Measurements from ENCODE around the gene UQCRC2.

The UQCRC2 gene

DNA sequence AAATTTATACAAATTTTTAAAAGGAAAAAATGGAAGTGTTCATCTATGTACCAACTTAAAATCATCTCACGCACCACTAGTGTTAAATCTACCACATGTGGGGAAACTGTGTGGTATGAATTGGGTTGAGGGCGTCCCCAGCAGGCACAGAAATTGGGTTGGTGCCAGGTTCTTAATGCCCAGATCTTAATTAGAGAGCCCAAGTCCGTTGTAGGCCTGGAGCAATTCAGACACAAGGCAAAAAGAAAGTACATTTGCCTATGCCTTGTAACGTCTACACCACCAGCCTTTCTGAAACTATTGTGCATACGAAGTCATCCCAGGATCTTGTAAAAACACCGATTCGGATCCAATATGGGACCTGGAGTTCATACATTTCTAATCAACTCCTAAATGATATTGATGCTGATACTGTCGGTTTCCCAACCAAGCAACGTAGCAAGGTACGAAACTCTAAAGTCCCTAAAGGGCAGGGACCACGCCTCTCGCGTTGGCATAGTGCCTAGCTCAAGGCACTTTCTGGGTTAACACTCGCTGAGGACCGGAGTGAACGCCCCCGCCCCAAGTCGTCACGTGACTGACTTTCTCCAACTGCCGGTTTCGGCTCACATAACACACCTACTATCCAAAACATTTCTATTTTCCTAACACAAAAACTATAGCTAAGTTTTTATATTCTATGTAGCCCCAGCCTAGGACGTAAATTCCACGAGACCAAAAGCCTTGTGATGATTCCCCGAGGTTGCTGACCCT lies 945 bp upstream of the UQCRC2 start:
- TF ChIP-seq, protein P1, sequence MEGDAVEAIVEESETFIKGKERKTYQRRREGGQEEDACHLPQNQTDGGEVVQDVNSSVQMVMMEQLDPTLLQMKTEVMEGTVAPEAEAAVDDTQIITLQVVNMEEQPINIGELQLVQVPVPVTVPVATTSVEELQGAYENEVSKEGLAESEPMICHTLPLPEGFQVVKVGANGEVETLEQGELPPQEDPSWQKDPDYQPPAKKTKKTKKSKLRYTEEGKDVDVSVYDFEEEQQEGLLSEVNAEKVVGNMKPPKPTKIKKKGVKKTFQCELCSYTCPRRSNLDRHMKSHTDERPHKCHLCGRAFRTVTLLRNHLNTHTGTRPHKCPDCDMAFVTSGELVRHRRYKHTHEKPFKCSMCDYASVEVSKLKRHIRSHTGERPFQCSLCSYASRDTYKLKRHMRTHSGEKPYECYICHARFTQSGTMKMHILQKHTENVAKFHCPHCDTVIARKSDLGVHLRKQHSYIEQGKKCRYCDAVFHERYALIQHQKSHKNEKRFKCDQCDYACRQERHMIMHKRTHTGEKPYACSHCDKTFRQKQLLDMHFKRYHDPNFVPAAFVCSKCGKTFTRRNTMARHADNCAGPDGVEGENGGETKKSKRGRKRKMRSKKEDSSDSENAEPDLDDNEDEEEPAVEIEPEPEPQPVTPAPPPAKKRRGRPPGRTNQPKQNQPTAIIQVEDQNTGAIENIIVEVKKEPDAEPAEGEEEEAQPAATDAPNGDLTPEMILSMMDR (IDR thresholded peaks at IDR 0.05): no peak

DNA sequence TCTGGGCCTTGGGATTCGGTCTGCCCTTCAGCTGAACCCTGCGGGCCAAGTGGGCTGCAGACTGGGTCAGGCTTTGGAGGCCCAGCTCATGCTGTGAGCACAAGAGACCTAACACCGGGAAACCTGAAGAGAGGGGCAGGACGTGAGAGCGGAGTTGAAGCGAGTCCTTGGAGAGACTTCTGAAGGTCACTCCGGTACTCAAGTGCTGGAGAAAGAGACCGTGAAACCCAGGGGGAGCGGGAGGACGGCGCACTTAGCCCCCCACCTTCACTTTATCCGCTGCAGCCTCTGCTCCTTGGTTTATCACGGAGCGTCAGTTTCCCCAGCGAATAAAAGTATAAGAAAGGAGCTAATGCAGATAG lies 361 bp downstream of the UQCRC2 start:
- TF ChIP-seq, protein P1 (IDR thresholded peaks at IDR 0.05): no peak

DNA sequence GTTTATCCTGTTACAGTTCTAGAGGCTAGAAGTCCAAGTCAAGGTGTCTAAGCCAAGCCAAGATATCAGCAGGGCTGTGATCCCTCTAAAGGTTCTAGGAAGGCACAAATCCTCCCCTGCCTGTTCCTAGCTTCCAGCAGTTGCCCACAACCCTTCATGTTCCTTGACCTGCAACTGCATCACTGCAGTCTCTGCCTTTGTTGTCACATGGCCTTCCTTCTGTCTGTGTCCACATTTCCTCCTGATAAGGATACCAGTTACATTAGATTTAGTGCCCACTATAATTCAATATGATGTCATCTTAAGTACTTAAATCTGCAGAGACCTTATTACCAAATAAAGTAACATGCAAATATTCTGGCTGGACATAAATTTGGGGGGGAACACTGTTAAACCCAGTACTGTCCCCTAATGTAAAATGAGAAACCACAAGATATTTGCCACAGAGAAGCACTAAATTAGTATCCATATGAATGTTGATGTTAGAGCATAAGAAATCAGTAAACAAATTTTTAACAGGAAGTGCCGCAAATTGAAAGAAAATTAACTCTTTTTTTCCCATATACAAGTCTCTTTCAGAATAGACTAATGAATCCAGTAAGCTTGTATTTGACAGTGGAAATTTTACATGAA lies 4.7 kb downstream of the UQCRC2 start:
- TF ChIP-seq, protein P1 (IDR thresholded peaks at IDR 0.05): no peak

DNA sequence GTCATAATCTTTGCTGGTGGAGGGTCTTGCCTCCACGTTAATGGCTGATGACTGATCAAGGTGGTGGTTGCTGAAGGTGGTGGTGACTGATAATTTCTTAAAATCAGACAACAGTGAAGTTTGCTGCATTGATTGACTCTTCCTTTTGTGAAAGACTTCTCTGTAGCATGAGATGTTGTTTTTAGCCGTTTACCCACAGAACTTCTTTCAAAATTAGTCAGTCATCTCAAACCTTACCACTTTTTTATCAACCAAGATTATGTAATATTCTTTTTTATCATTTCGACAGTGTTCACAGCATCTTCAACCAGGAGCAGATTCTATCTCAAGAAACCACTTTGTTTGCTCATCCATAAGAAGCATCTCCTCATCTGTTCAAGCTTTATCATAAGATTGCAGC lies 5.9 kb downstream of the UQCRC2 start:
- TF ChIP-seq, protein P1 (IDR thresholded peaks at IDR 0.05): no peak

DNA sequence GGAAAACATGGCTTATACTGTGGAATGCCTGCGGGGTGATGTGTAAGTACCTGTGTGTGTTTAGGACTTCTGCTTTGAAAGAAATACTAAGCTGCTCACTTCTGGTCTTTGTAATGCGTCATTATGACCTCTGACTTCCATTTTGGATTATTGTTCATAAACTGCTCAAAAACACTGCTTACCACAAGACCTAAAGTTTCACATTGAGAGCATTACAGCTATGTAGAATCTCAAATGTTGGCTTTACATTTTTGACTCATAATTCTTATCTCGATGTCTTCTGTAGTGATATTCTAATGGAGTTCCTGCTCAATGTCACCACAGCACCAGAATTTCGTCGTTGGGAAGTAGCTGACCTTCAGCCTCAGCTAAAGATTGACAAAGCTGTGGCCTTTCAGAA lies 9.3 kb downstream of the UQCRC2 start:
- TF ChIP-seq, protein P1 (IDR thresholded peaks at IDR 0.05): no peak

DNA sequence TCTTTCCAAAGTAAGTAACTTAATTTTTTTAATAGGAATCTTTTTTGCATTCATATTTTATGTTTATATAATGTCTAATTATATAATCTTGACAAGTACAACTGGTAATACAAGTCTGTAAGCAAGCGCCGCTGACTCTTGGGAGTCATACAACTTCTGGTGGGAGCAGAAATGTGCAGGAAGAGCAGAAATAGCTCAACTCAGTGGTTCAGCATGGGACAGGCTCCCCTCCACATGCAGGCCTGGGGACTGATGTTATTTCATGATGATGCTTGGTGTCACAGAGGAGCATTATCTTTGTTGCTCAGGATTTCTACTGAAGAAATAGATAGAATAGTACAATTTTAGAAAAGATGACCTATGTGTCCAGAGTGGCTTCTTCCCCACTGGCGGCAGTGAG lies 10.7 kb downstream of the UQCRC2 start:
- TF ChIP-seq, protein P1 (IDR thresholded peaks at IDR 0.05): no peak

DNA sequence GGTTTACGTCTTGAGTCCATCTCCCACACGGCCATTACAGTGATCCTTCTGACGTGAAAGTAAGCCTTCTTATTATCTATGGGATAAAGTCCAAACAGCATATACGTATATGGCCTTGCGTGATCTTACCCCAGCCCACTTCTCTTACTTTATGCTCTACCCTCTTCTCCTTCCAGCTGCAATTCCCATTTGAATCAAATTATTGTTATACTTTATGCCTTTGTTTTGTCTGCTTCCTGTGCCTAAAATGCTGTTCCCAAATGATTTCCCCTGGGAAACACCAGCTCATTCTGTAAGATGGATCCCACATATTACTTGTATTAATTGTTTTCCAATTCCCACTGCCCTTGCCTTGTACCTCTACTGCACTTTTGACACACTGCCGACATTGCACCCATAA lies 11.2 kb downstream of the UQCRC2 start:
- TF ChIP-seq, protein P1 (IDR thresholded peaks at IDR 0.05): no peak
